Spleen (tissue), 11 donors: ENCODE data around the gene PACSIN2. TPM values are rescaled to one million over a fixed set of nuclear protein-coding genes. Genes with fewer than 3 reads are reported as not detected.

Experiments
- DNase-seq: peaks from one replicate; pipeline ENCODE4 v3.0.0-alpha.2; 2020
- H3K27ac ChIP-seq, 8 donors: fragments of 200-600 bp; sonication (generic) in 7 of 8; 1 replicate in 4 of 8; 2 replicates in 4 of 8; pipeline versions ENCODE4 v1.5.0 to v1.8.0; 2016 to 2021; ENCODE audit warnings: inconsistent platforms in 4 of 8, mild to moderate bottlenecking in 4 of 8, moderate library complexity in 1 of 8
- H3K27me3 ChIP-seq, 7 donors: fragments of 200-600 bp; sonication (generic) in 6 of 7; replicated peaks in 1 of 7; 1 replicate in 4 of 7; 2 replicates in 3 of 7; pipeline versions ENCODE4 v1.5.0 to v1.8.0; 2016 to 2021; ENCODE audit warnings: inconsistent platforms in 3 of 7, mild to moderate bottlenecking in 1 of 7
- H3K36me3 ChIP-seq, 6 donors: fragments of 200-600 bp; sonication (generic) in 5 of 6; 1 replicate in 4 of 6; 2 replicates in 2 of 6; pipeline versions ENCODE4 v1.5.0 to v1.8.0; 2016 to 2021; ENCODE audit warnings: inconsistent platforms in 2 of 6
- H3K4me1 ChIP-seq, 6 donors: fragments of 200-600 bp; sonication (generic) in 5 of 6; 1 replicate in 3 of 6; 2 replicates in 3 of 6; pipeline versions ENCODE4 v1.5.0 to v1.8.0; 2016 to 2021; ENCODE audit warnings: inconsistent platforms in 3 of 6
- H3K4me3 ChIP-seq, 8 donors: fragments of 200-600 bp; sonication (generic) in 7 of 8; 1 replicate in 4 of 8; 2 replicates in 4 of 8; pipeline versions ENCODE4 v1.5.0 to v1.8.0; 2016 to 2021; ENCODE audit warnings: inconsistent platforms in 4 of 8, mild to moderate bottlenecking in 4 of 8, moderate library complexity in 2 of 8
- H3K9me3 ChIP-seq, 8 donors: fragments of 200-600 bp; sonication (generic) in 7 of 8; 1 replicate in 4 of 8; 2 replicates in 4 of 8; pipeline versions ENCODE4 v1.5.0 to v1.8.0; 2016 to 2021; ENCODE audit warnings: inconsistent platforms in 4 of 8
- CTCF ChIP-seq, 11 experiments: fragments of 200-600 bp in 7 of 11; fragments of 450-650 bp in 4 of 11; sonication (generic) in 4 of 11; IDR thresholded peaks in 8 of 11; conservative IDR thresholded peaks in 3 of 11; 1 replicate in 7 of 11; 2 replicates in 4 of 11; pipeline versions ENCODE4 v1.4.0 to v1.8.0; 2016 to 2021; ENCODE audit warnings: antibody characterized with exemption in 11 of 11, inconsistent platforms in 4 of 11, mild to moderate bottlenecking in 1 of 11
- POLR2A ChIP-seq, 3 donors: fragments of 450-650 bp; IDR thresholded peaks; one replicate each; pipeline ENCODE4 v1.5.1; 2017; ENCODE audit warnings: antibody characterized with exemption in 3 of 3, mild to moderate bottlenecking in 1 of 3
- POLR2AphosphoS5 ChIP-seq, 3 donors: sonication (generic); formaldehyde crosslinking; IDR thresholded peaks; one replicate each; pipeline ENCODE4 v1.5.1; 2017; ENCODE audit warnings: antibody characterized with exemption in 3 of 3
- WGBS, 5 donors: extraction: QIAGEN DNeasy Blood & Tissue Kit in 3 of 5; methylation state at CpG; one replicate each; pipeline versions ENCODE4 v1.1.5 to v1.1.7; 2013 to 2018; 5-methylcytosine and 5-hydroxymethylcytosine counted together
- intact Hi-C: fragments of 100-400 bp; cut with DNase I; formaldehyde crosslinking; loops from one replicate; pipeline ENCODE4 v1.15.0; 2023; ENCODE audit warnings: low total_unique reads
- polyA plus RNA-seq, 3 donors: library from polyadenylated mRNA; stranded (reverse); fragments of 200-250 nt; gene quantifications; one replicate each; pipeline ENCODE4 v1.2.1, GENCODE V29; 2013
- total RNA-seq, 7 donors: library from RNA; depleted of rRNA in 3 of 7; stranded (reverse); fragments of >200 nt in 3 of 7; fragmentation: NEBNext Ultra II Directional in 4 of 7; extraction: Animal tissue kit (Norgen Biotek cat#: 25700) in 4 of 7; gene quantifications; one replicate each; pipeline versions ENCODE4 v1.1.0 to v1.2.1, GENCODE V29; 2016 to 2021
- donor health status: healthy with polysubstance abuse.
- donor health status: DM: no; HTN: no; CAD: no; lungs with moderate emphysema.
- donor health status: DM: no; HTN: no; CAD: no.
- donor health status: Bipolar disorder and iron deficiency.
- donor health status: healthy.
- donor health status: DM: no; HTN: no; CAD: no.
- donor health status: DM: yes; HTN: yes; CAD: no.

The PACSIN2 gene
- total and polyA plus RNA-seq, 10 donors, result 24.2 to 98.1 (median 64.2) TPM

GRCh38 chr22:43004362-43005035 lies 10.4 kb downstream of the PACSIN2 start:
- peak overlapping the region in 1 of 8 donors; percentile 7 for H3K27ac ChIP-seq
- intact Hi-C loops, result no loop called here
- TF ChIP-seq CTCF (IDR thresholded peaks at IDR 0.05 in 8 of 11, conservative IDR thresholded peaks at IDR 0.05 in 3 of 11), result no peak
- no peak for TF ChIP-seq POLR2A (IDR thresholded peaks at IDR 0.05)
- peak in 1 of 3 donors; percentile 12 for TF ChIP-seq POLR2AphosphoS5 (IDR thresholded peaks at IDR 0.05)

GRCh38 chr22:43002202-43002586 lies 12.8 kb downstream of the PACSIN2 start:
- 46 to 57% (median 50%) methylated on average over 5 of the region's 5 CpGs for WGBS, 5 donors
- Histone ChIP-seq H3K36me3 (no peaks in the 10 kb centered on the region), H3K4me3 (no peak overlapping the region), H3K27ac (peak overlapping the region in 2 of 8 donors; percentile 15 to 69), H3K9me3 (peaks cover 0 to 6% (median 0%) of the 10 kb centered on the region in 8 donors), H3K27me3 (no peaks in the 10 kb centered on the region), H3K4me1 (peaks cover 22 to 96% (median 69%) of the 10 kb centered on the region in 6 donors)
- no peak for DNase-seq
- TF ChIP-seq POLR2AphosphoS5 (IDR thresholded peaks at IDR 0.05) (no peak), POLR2A (IDR thresholded peaks at IDR 0.05) (no peak), CTCF (IDR thresholded peaks at IDR 0.05 in 8 of 11, conservative IDR thresholded peaks at IDR 0.05 in 3 of 11) (no peak)
- intact Hi-C loops, result no loop called here

More at GRCh38 chr22:43004362-43005035, 10.4 kb downstream of the PACSIN2 start:
- Histone ChIP-seq H3K4me1 (peaks cover 22 to 92% (median 69%) of the 10 kb centered on the region in 6 donors), H3K27me3 (no peaks in the 10 kb centered on the region), H3K36me3 (no peaks in the 10 kb centered on the region), H3K4me3 (no peak overlapping the region), H3K9me3 (no peaks in the 10 kb centered on the region)
- 46 to 74% (median 48%) methylated on average over 9 to 13 of the region's 13 CpGs for WGBS, 5 donors
- DNase-seq, result peak; percentile 58

GRCh38 chr22:43001271-43002201 lies 13.4 kb downstream of the PACSIN2 start:
- DNase-seq, result no peak
- TF ChIP-seq POLR2AphosphoS5 (IDR thresholded peaks at IDR 0.05) (no peak), CTCF (IDR thresholded peaks at IDR 0.05 in 8 of 11, conservative IDR thresholded peaks at IDR 0.05 in 3 of 11) (no peak), POLR2A (IDR thresholded peaks at IDR 0.05) (no peak)
- peaks cover 22 to 100% (median 75%) of the 10 kb centered on the region in 6 donors for H3K4me1 ChIP-seq
- intact Hi-C loops, result no loop called here
- no peak overlapping the region for H3K4me3 ChIP-seq
- H3K9me3 ChIP-seq, result peaks cover 0 to 6% (median 0%) of the 10 kb centered on the region in 8 donors
- H3K27ac ChIP-seq, result peak overlapping the region in 6 of 8 donors; percentile 13 to 69 (median 37)
- WGBS, 5 donors, result 12 to 47% (median 21%) methylated on average over 3 of the region's 3 CpGs
- H3K36me3 ChIP-seq, result no peaks in the 10 kb centered on the region
- H3K27me3 ChIP-seq, result no peaks in the 10 kb centered on the region
